Pancreas (tissue), 10 donors: Measurements from ENCODE around the gene TMEM52. TPM values are rescaled to one million over a fixed set of nuclear protein-coding genes. Genes with fewer than 3 reads are reported as not detected.

Source experiments
- ATAC-seq, 4 donors: fragments of 200-7000 bp; cut with Tn5 transposase; one replicate each; pipeline versions ENCODE4 v1.8.0 to v1.9.1; 2020; ENCODE audit warnings: mild to moderate bottlenecking in 4 of 4, moderate library complexity in 4 of 4
- DNase-seq, 6 donors: peaks; one replicate each; pipeline ENCODE4 v3.0.0-alpha.2; 2020
- FAIRE-seq: peaks from 2 replicates; lab custom pipeline; 2012; peaks lifted over from hg19 to GRCh38; lab: Jason Lieb, UNC
- H3K27ac ChIP-seq, 4 donors: fragments of 200-600 bp; sonication (generic); 1 replicate in 3 of 4; 2 replicates in 1 of 4; pipeline versions ENCODE4 v1.5.0 to v1.8.0; 2020
- H3K27me3 ChIP-seq, 4 donors: fragments of 200-600 bp; one replicate each; pipeline ENCODE4 v1.8.0; 2021
- H3K36me3 ChIP-seq, 3 donors: fragments of 200-600 bp; sonication (generic) in 1 of 3; one replicate each; pipeline versions ENCODE4 v1.5.0 to v1.8.0; 2020 to 2021
- H3K4me1 ChIP-seq, 3 donors: fragments of 200-600 bp; one replicate each; pipeline ENCODE4 v1.8.0; 2021
- H3K4me3 ChIP-seq, 4 donors: fragments of 200-600 bp; sonication (generic) in 2 of 4; one replicate each; pipeline versions ENCODE4 v1.5.0 to v1.8.0; 2020 to 2021
- H3K9me3 ChIP-seq, 4 donors: fragments of 200-600 bp; one replicate each; pipeline ENCODE4 v1.8.0; 2021
- WGBS, 2 donors: extraction: QIAGEN DNeasy Blood & Tissue Kit; methylation state at CpG; one replicate each; pipeline ENCODE4 v1.1.7; 2013; 5-methylcytosine and 5-hydroxymethylcytosine counted together
- intact Hi-C, 3 donors: fragments of 100-400 bp; cut with DNase I; formaldehyde crosslinking; loops; one replicate each; pipeline versions ENCODE4 v1.11.1 to v1.14.2; 2022
- polyA plus RNA-seq, 2 donors: library from polyadenylated mRNA; stranded (reverse); fragments of 200-250 nt; gene quantifications; one replicate each; pipeline ENCODE4 v1.2.3, GENCODE V29; 2013
- total RNA-seq, 6 donors: library from RNA; stranded (reverse); fragmentation: NEBNext Ultra II Directional in 4 of 6; extraction: Animal tissue kit (Norgen Biotek cat#: 25700) in 4 of 6; gene quantifications; one replicate each; pipeline versions ENCODE4 v1.2.1 to v1.2.4, GENCODE V29; 2021 to 2023
- TF ChIP-seq, protein P1 (sequence below), 4 donors: fragments of 200-600 bp; sonication (generic) in 3 of 4; IDR thresholded peaks; one replicate each; pipeline versions ENCODE4 v1.5.0 to v1.8.0; 2021; ENCODE audit warnings: antibody characterized with exemption in 4 of 4
- donor health status: healthy with polysubstance abuse.
- donor health status: DM: no; HTN: no; CAD: no; lungs with moderate emphysema.
- donor health status: DM: no; HTN: no; CAD: no.
- donor health status: control.
- donor health status: control.
- donor health status: Bipolar disorder and iron deficiency.
- donor health status: DM: yes; HTN: yes; CAD: no.
- donor health status: DM: no; HTN: no; CAD: no.
- donor health status: DM: no; HTN: no; CAD: no.
- donor health status: DM: yes; HTN: yes; CAD: no.

TMEM52 gene
- total and polyA plus RNA-seq, 8 donors: 43.6 to 120 (median 78.6) TPM

DNA sequence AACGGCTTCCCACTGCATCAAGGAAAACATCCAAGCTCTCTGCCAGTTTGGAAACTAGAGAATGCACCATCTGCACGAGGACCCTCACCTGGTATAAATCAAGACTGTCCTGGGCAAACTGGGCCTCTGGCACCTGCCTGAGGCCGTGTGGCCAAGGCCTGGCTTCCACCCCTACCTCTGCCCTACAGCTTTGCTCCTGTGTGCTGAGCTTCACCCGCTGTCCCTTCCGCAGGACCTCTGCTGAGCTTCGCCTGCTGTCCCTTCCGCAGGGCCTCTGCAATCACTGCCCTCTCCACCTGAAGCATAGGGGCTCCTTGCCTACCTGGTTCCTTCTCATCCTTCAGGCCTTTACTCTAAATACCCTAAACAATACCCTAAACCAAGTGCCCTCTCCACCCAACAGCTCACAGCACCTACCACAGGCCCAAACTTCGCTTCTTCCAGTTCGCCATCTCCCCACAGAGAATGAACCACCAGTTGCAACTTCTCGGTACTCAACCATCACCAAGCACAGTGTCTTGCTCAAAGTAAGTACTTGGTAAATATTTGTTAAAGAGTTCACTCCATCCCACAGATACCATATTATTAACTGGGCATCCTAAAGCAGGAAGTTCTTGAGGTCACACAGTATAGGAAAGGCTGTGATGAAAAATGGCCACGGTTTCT, 46.6 kb downstream of the TMEM52 start:
- H3K4me3 ChIP-seq: no peak overlapping the region
- no peaks in the 10 kb centered on the region for H3K9me3 ChIP-seq
- H3K36me3 ChIP-seq: no peaks in the 10 kb centered on the region
- H3K27ac ChIP-seq: no peak overlapping the region
- FAIRE-seq (no peak), DNase-seq (peak in 1 of 6 donors; percentile 36), ATAC-seq (no peak)
- no peaks in the 10 kb centered on the region for H3K27me3 ChIP-seq
- WGBS, 2 donors: 85 to 88% methylated on average over 11 of the region's 11 CpGs
- intact Hi-C loops: no loop called here
- peaks cover 0 to 3% (median 0%) of the 10 kb centered on the region in 3 donors for H3K4me1 ChIP-seq
- TF ChIP-seq, protein P1, sequence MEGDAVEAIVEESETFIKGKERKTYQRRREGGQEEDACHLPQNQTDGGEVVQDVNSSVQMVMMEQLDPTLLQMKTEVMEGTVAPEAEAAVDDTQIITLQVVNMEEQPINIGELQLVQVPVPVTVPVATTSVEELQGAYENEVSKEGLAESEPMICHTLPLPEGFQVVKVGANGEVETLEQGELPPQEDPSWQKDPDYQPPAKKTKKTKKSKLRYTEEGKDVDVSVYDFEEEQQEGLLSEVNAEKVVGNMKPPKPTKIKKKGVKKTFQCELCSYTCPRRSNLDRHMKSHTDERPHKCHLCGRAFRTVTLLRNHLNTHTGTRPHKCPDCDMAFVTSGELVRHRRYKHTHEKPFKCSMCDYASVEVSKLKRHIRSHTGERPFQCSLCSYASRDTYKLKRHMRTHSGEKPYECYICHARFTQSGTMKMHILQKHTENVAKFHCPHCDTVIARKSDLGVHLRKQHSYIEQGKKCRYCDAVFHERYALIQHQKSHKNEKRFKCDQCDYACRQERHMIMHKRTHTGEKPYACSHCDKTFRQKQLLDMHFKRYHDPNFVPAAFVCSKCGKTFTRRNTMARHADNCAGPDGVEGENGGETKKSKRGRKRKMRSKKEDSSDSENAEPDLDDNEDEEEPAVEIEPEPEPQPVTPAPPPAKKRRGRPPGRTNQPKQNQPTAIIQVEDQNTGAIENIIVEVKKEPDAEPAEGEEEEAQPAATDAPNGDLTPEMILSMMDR (IDR thresholded peaks at IDR 0.05): no peak

DNA sequence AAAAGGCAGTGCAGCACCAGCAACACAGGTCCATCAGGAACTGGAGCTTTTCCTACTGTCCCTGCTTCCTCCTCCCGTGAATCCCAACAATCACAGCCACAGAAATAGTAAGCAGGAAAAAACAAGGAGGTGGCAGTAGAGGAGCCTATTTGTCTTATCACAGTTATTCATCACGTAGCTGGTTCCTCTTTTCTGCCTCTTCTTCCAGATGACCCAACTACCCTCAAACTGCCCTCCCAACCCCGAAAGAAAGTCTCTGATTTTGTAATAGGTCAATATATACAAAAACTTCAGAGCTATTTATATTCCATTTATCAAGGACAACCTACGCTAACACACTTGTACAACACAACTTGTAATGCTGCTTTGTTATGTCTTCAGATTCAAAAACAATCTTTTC, 49.6 kb downstream of the TMEM52 start:
- TF ChIP-seq, protein P1 (IDR thresholded peaks at IDR 0.05): no peak
- 31 to 38% methylated on average over 4 of the region's 4 CpGs for WGBS, 2 donors

More for the DNA sequence above, 49.6 kb downstream of the TMEM52 start:
- peak in 1 of 4 donors; percentile 16 for ATAC-seq
- H3K27ac ChIP-seq: no peak overlapping the region
- H3K36me3 ChIP-seq: no peaks in the 10 kb centered on the region
- peaks cover 0 to 3% (median 0%) of the 10 kb centered on the region in 3 donors for H3K4me1 ChIP-seq
- intact Hi-C loops: no loop called here
- H3K27me3 ChIP-seq: no peaks in the 10 kb centered on the region
- DNase-seq: no peak
- no peak for FAIRE-seq
- no peak overlapping the region for H3K4me3 ChIP-seq
- H3K9me3 ChIP-seq: no peaks in the 10 kb centered on the region

Other genes with a start within 250 kb of the TMEM52 start
- gene SLC35E2B, start 226.5 kb downstream of the TMEM52 start, total RNA-seq: 10 to 100 TPM; 12.1 to 45.4 (median 24.0) TPM
- gene SLC35E2B, start 226.5 kb downstream of the TMEM52 start, polyA plus RNA-seq: 10 to 100 TPM; 23.4 to 26.0 TPM
- 10 to 100 TPM; 13.2 to 22.0 (median 16.7) TPM for gene CDK11A, start 194.9 kb downstream of the TMEM52 start, total RNA-seq
- gene CDK11A, start 194.9 kb downstream of the TMEM52 start, polyA plus RNA-seq: 100 to 1,000 TPM in 1 of 2 donors, 10 to 100 TPM in 1; 63.5 to 111 TPM
- gene NADK, start 140.8 kb downstream of the TMEM52 start, total RNA-seq: 10 to 100 TPM; 27.8 to 55.9 (median 39.0) TPM
- 10 to 100 TPM; 46.9 to 63.3 TPM for gene NADK, start 140.8 kb downstream of the TMEM52 start, polyA plus RNA-seq
- 100 to 1,000 TPM in 2 of 6 donors, 10 to 100 TPM in 4; 75.4 to 160 (median 97.5) TPM for gene GNB1, start 28.2 kb downstream of the TMEM52 start, total RNA-seq
- 10 to 100 TPM; 42.3 to 71.1 TPM for gene GNB1, start 28.2 kb downstream of the TMEM52 start, polyA plus RNA-seq
- gene CALML6, start 4.0 kb downstream of the TMEM52 start, total RNA-seq: 1 to 10 TPM in 3 of 6 donors, under 1 TPM in 3; 0.39 to 1.4 (median 0.86) TPM
- 1 to 10 TPM; 3.6 to 4.4 TPM for gene CALML6, start 4.0 kb downstream of the TMEM52 start, polyA plus RNA-seq
- not detected for gene CFAP74, start 84.5 kb upstream of the TMEM52 start, total RNA-seq
- under 1 TPM; 0.08 to 0.16 TPM for gene CFAP74, start 84.5 kb upstream of the TMEM52 start, polyA plus RNA-seq
- gene GABRD, start 100.1 kb upstream of the TMEM52 start, total RNA-seq: under 1 TPM in 3 of 6 donors, not detected in 3; 0.12 to 0.61 (median 0.25) TPM
- under 1 TPM; 0.09 to 0.15 TPM for gene GABRD, start 100.1 kb upstream of the TMEM52 start, polyA plus RNA-seq
- gene PRKCZ, start 131.1 kb upstream of the TMEM52 start, total RNA-seq: 10 to 100 TPM in 5 of 6 donors, 1 to 10 TPM in 1; 9.8 to 20.4 (median 15.7) TPM
- 10 to 100 TPM; 26.5 to 27.4 TPM for gene PRKCZ, start 131.1 kb upstream of the TMEM52 start, polyA plus RNA-seq